H1 (cell line): Measurements from ENCODE around the gene PTX3. TPM values are rescaled to one million over a fixed set of nuclear protein-coding genes. Genes with fewer than 3 reads are reported as not detected.

Experiments
- CTCF ChIA-PET: fragments of 300-600 bp; sonication (Branson Sonifier 250); formaldehyde crosslinking; loops from one replicate; lab custom pipeline; 2021; ENCODE audit not compliant: partially characterized antibody; lab: Charles Lee
- POLR2A ChIA-PET: fragments of 300-600 bp; sonication (Branson Sonifier 250); formaldehyde crosslinking; loops from one replicate; lab custom pipeline; 2021; ENCODE audit warnings: inconsistent platforms; ENCODE audit not compliant: partially characterized antibody; lab: Charles Lee
- DNase-seq, 2 experiments: peaks; one replicate each; pipeline versions ENCODE4 v3.0.0 to v3.0.0-alpha.2; 2010 to 2022; ENCODE audit warnings: low spot score in 2 of 2, low read depth in 1 of 2, mixed read lengths in 1 of 2
- FAIRE-seq: peaks from 2 replicates; lab custom pipeline; 2011; peaks lifted over from hg19 to GRCh38; lab: Jason Lieb, UNC
- H2AFZ ChIP-seq: 2 replicates; pipeline ENCODE4 v1.8.1; 2012; ENCODE audit warnings: low read length, inconsistent platforms
- H2AK5ac ChIP-seq: 2 replicates; pipeline ENCODE4 v1.6.1; 2013; ENCODE audit warnings: low read depth, low read length
- H2BK120ac ChIP-seq: replicated peaks from 2 replicates; pipeline ENCODE3; 2013; ENCODE audit warnings: low read depth, low read length, inconsistent platforms
- H2BK12ac ChIP-seq: 2 replicates; pipeline ENCODE4 v1.6.1; 2013; ENCODE audit warnings: low read depth, low read length
- H2BK15ac ChIP-seq: 2 replicates; pipeline ENCODE4 v1.6.1; 2013; ENCODE audit warnings: low read length
- H2BK20ac ChIP-seq: 2 replicates; pipeline ENCODE4 v1.6.1; 2013; ENCODE audit warnings: low read length
- H2BK5ac ChIP-seq: 2 replicates; pipeline ENCODE4 v1.6.1; 2013; ENCODE audit warnings: low read depth, low read length
- H3K14ac ChIP-seq: 2 replicates; pipeline ENCODE4 v1.6.1; 2013; ENCODE audit warnings: inconsistent platforms; ENCODE audit not compliant: insufficient read length
- H3K18ac ChIP-seq: 2 replicates; pipeline ENCODE4 v1.6.1; 2013; ENCODE audit warnings: low read length; ENCODE audit errors: extremely low read depth
- H3K23ac ChIP-seq: 2 replicates; pipeline ENCODE4 v1.6.1; 2013; ENCODE audit warnings: inconsistent platforms; ENCODE audit not compliant: insufficient read length
- H3K23me2 ChIP-seq: 2 replicates; pipeline ENCODE4 v1.6.1; 2013; ENCODE audit warnings: low read depth, low read length
- H3K27ac ChIP-seq: 2 replicates; pipeline ENCODE4 v1.6.1; 2011; ENCODE audit warnings: low read depth, low read length, inconsistent platforms
- H3K27me3 ChIP-seq, 4 experiments: replicated peaks in 1 of 4; 1 replicate in 1 of 4; 2 replicates in 3 of 4; pipeline versions ENCODE4 v1.6.1 to v1.8.1; 2011 to 2013; ENCODE audit warnings: low read length in 3 of 4, mild to moderate bottlenecking in 3 of 4, inconsistent platforms in 2 of 4, mixed read lengths in 2 of 4, moderate library complexity in 1 of 4; ENCODE audit not compliant: control insufficient read depth in 3 of 4, insufficient read depth in 3 of 4; ENCODE audit errors: extremely low read depth in 1 of 4
- H3K36me3 ChIP-seq, 4 experiments: 2 replicates each; pipeline versions ENCODE4 v1.6.1 to v1.8.1; 2011 to 2013; ENCODE audit warnings: mild to moderate bottlenecking in 4 of 4, low read length in 3 of 4, moderate library complexity in 2 of 4, control low read depth in 1 of 4, inconsistent platforms in 1 of 4; ENCODE audit not compliant: insufficient read depth in 4 of 4, control insufficient read depth in 2 of 4
- H3K4ac ChIP-seq: replicated peaks from 2 replicates; pipeline ENCODE3; 2013; ENCODE audit warnings: low read length, low read depth, mixed read lengths, inconsistent platforms; ENCODE audit not compliant: insufficient read length
- H3K4me1 ChIP-seq, 4 experiments: replicated peaks in 1 of 4; 1 replicate in 1 of 4; 2 replicates in 3 of 4; pipeline versions ENCODE4 v1.6.1 to v1.8.1; 2011 to 2013; ENCODE audit warnings: low read length in 3 of 4, inconsistent platforms in 2 of 4, mixed read lengths in 1 of 4; ENCODE audit not compliant: insufficient read depth in 4 of 4, control insufficient read depth in 3 of 4
- H3K4me2 ChIP-seq, 2 experiments: 2 replicates each; pipeline versions ENCODE4 v1.6.1 to v1.8.1; 2011 to 2013; ENCODE audit warnings: low read depth in 2 of 2, low read length in 2 of 2, control low read depth in 1 of 2, inconsistent platforms in 1 of 2, mild to moderate bottlenecking in 1 of 2; ENCODE audit not compliant: insufficient read depth in 1 of 2
- H3K4me3 ChIP-seq, 4 experiments: fragments of 200-600, 300-600 bp in 1 of 4; sonication (generic), shearing (Covaris generic), sonication (Bioruptor Twin) in 1 of 4; 2 replicates each; pipeline versions ENCODE4 v1.5.1 to v1.8.1; 2011 to 2016; ENCODE audit warnings: low read length in 4 of 4, low read depth in 3 of 4, control low read depth in 2 of 4, inconsistent platforms in 2 of 4, mild to moderate bottlenecking in 2 of 4, mixed read lengths in 1 of 4, moderate library complexity in 1 of 4; ENCODE audit not compliant: insufficient read depth in 2 of 4; ENCODE audit errors: extremely low read depth in 1 of 4
- H3K56ac ChIP-seq: replicated peaks from 2 replicates; pipeline ENCODE3; 2013; ENCODE audit warnings: low read depth, mild to moderate bottlenecking, mixed read lengths, low read length, inconsistent platforms; ENCODE audit not compliant: insufficient read length
- H3K79me1 ChIP-seq: 2 replicates; pipeline ENCODE4 v1.6.1; 2013; ENCODE audit warnings: low read depth, low read length, control low read depth
- H3K79me2 ChIP-seq, 2 experiments: 2 replicates each; pipeline versions ENCODE4 v1.6.1 to v1.8.1; 2012 to 2013; ENCODE audit warnings: low read length in 2 of 2, mild to moderate bottlenecking in 2 of 2, inconsistent platforms in 1 of 2; ENCODE audit not compliant: insufficient read depth in 2 of 2, control insufficient read depth in 1 of 2
- H3K9ac ChIP-seq, 4 experiments: replicated peaks in 1 of 4; 1 replicate in 1 of 4; 2 replicates in 3 of 4; pipeline versions ENCODE4 v1.6.1 to v1.8.1; 2011 to 2013; ENCODE audit warnings: low read depth in 3 of 4, low read length in 3 of 4, control low read depth in 2 of 4, mild to moderate bottlenecking in 2 of 4, moderate library complexity in 2 of 4, inconsistent platforms in 1 of 4; ENCODE audit errors: extremely low read depth in 1 of 4
- H3K9me3 ChIP-seq, 2 experiments: 2 replicates each; pipeline versions ENCODE4 v1.6.1 to v1.8.1; 2012 to 2013; ENCODE audit warnings: mild to moderate bottlenecking in 2 of 2, moderate library complexity in 2 of 2, control low read depth in 1 of 2, inconsistent platforms in 1 of 2, low read depth in 1 of 2, low read length in 1 of 2, mixed read lengths in 1 of 2; ENCODE audit not compliant: insufficient read depth in 2 of 2
- H4K20me1 ChIP-seq, 2 experiments: replicated peaks in 1 of 2; 2 replicates each; pipeline versions ENCODE3 to v1.8.1; 2011 to 2013; ENCODE audit warnings: inconsistent platforms in 2 of 2, low read length in 2 of 2, mild to moderate bottlenecking in 1 of 2; ENCODE audit not compliant: insufficient read depth in 2 of 2, control insufficient read depth in 1 of 2
- H4K5ac ChIP-seq: 2 replicates; pipeline ENCODE4 v1.6.1; 2013; ENCODE audit warnings: low read length, low read depth, mixed read lengths, inconsistent platforms; ENCODE audit not compliant: insufficient read length
- H4K8ac ChIP-seq: 2 replicates; pipeline ENCODE4 v1.8.0; 2013; ENCODE audit warnings: mild to moderate bottlenecking, moderate library complexity, low read length, inconsistent platforms; ENCODE audit not compliant: insufficient read depth; ENCODE audit errors: extremely low read depth
- H4K91ac ChIP-seq: replicated peaks from 2 replicates; pipeline ENCODE3; 2013; ENCODE audit warnings: low read length, mixed read lengths, inconsistent platforms; ENCODE audit not compliant: insufficient read length
- ATF3 ChIP-seq: IDR thresholded peaks from 2 replicates; pipeline ENCODE4 v1.6.1; 2011; ENCODE audit warnings: low read depth, mild to moderate bottlenecking, low read length; ENCODE audit not compliant: insufficient read depth
- CHD2 ChIP-seq: IDR thresholded peaks from 2 replicates; pipeline ENCODE4 v1.6.1; 2012; ENCODE audit warnings: low read length, improper control_type of control experiment
- HDAC2 ChIP-seq, 2 experiments: fragments of 300-600 bp in 1 of 2; sonication (generic) in 1 of 2; IDR thresholded peaks; 2 replicates each; pipeline ENCODE4 v1.6.1; 2011 to 2012; ENCODE audit warnings: low read depth in 2 of 2, low read length in 2 of 2, mild to moderate bottlenecking in 2 of 2, moderate library complexity in 2 of 2, borderline replicate concordance in 1 of 2, inconsistent platforms in 1 of 2
- SP2 ChIP-seq: IDR thresholded peaks from 2 replicates; pipeline ENCODE4 v1.6.1; 2012; ENCODE audit warnings: mild to moderate bottlenecking, low read length, inconsistent platforms
- WGBS, 2 experiments: shearing (Covaris generic) in 1 of 2; methylation state at CpG; one replicate each; pipeline versions ENCODE4 v1.1.6 to v1.1.7; 2013 to 2015; ENCODE audit warnings: low lambda C conversion rate in 2 of 2, mixed read lengths in 2 of 2, inconsistent platforms in 1 of 2, low coverage in 1 of 2, missing lambda C conversion rate in 1 of 2; ENCODE audit not compliant: insufficient replicate concordance in 2 of 2, insufficient coverage in 1 of 2, insufficient read length in 1 of 2; ENCODE audit errors: extremely low coverage in 1 of 2, missing lambda C conversion rate in 1 of 2; 5-methylcytosine and 5-hydroxymethylcytosine counted together
- polyA plus RNA-seq, 7 experiments: library from polyadenylated mRNA; depleted of rRNA in 3 of 7; stranded (reverse) in 5 of 7; unstranded in 2 of 7; fragments of >200 nt in 5 of 7; fragments of 200-250 nt in 2 of 7; gene quantifications; 1 replicate in 5 of 7; 2 replicates in 1 of 7; 4 replicates in 1 of 7; pipeline versions ENCODE4 v1.2.1 to v1.2.3, GENCODE V29; 2011 to 2013; ENCODE audit warnings: missing spikeins in 2 of 7, mixed read lengths in 2 of 7
- total RNA-seq: library from RNA; stranded (reverse); fragmentation: NEBNext Ultra II Directional; extraction: Animal tissue kit (Norgen Biotek cat#: 25700); gene quantifications from 2 replicates; pipeline ENCODE4 v1.2.1, GENCODE V29; 2021

The PTX3 gene
- total and polyA plus RNA-seq, 2 of the 8 experiments (the other 6 are each of a cell fraction or from before 2014, with no cell fraction given) = 1.2 to 1.7 TPM

DNA sequence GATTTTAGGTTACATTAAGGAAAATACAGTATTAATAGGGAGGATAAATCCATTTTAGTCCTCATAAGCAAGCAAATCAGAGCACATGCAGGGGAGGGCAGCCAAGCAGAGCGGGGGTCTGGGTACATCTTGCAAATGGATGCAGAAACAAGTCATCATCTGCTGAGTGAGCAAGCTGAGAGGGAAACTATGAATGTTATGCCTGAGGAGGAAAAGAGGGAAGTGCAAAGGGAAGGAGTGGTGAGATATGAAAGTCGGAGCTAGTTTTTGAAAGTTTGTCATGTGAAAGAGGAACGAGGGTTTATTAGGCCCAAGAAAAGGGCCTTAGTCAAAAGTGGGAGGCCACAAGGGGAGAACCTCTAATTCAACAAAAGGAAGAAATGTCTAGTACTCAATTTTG is 15.4 kb downstream of the PTX3 start:
- no peak overlapping the region for H2BK12ac ChIP-seq
- H4K91ac ChIP-seq = no peak overlapping the region
- H3K27ac ChIP-seq = no peak overlapping the region
- POLR2A ChIA-PET = no interaction called here
- no peaks in the 10 kb centered on the region for H3K9me3 ChIP-seq
- no peaks in the 10 kb centered on the region for H3K79me2 ChIP-seq
- no peak overlapping the region for H2BK20ac ChIP-seq
- no peak overlapping the region for H2BK5ac ChIP-seq
- H4K20me1 ChIP-seq = no peaks in the 10 kb centered on the region
- FAIRE-seq = no peak
- no peaks in the 10 kb centered on the region for H3K23me2 ChIP-seq
- no peak overlapping the region for H3K4ac ChIP-seq
- H3K4me1 ChIP-seq = no peaks in the 10 kb centered on the region
- no peaks in the 10 kb centered on the region for H3K27me3 ChIP-seq
- no peak overlapping the region for H3K9ac ChIP-seq
- no peaks in the 10 kb centered on the region for H3K36me3 ChIP-seq
- H4K5ac ChIP-seq = no peak overlapping the region
- H2BK15ac ChIP-seq = no peak overlapping the region
- H4K8ac ChIP-seq = no peak overlapping the region
- H3K4me2 ChIP-seq = no peak overlapping the region
- TF ChIP-seq CHD2 (no peak), HDAC2 (IDR thresholded peaks at IDR 0.05; ENCODE audit: borderline replicate concordance in 1 of 2, low read depth in 2 of 2, low read length in 2 of 2) (no peak), ATF3 (no peak), SP2 (no peak)
- TF ChIP-seq, all 59 proteins: peak for 0
- Histone ChIP-seq H3K79me1 (no peaks in the 10 kb centered on the region), H2BK120ac (no peak overlapping the region), H3K18ac (no peak overlapping the region), H2AK5ac (no peak overlapping the region), H2AFZ (no peak overlapping the region), H3K23ac (no peak overlapping the region), H3K4me3 (no peak overlapping the region), H3K56ac (no peak overlapping the region), H3K14ac (no peak overlapping the region)
- CTCF ChIA-PET = interaction anchor here (0.9 to 2.1 kb wide), 3 partner anchors 10 to 98 kb away, joined by 3 to 6 read pairs (median 5); no protein-coding TSS in a partner anchor
- no peak for DNase-seq
- 87% methylated on average over 3 of the region's 3 CpGs; no CpG with 5 or more reads in 1 of the 2 experiments for WGBS, 2 experiments
